ENCODE results near the gene CCDC14.
"Not testable (repeated sequence)": the region's sequence is repeated elsewhere in the genome, so short reads cannot be mapped to it uniquely, and the experiment has no call there.

CCDC14 gene

GRCh38 chr3:123899300-123899865 lies 61.6 kb downstream of the CCDC14 start:
- DNase-seq (ENCODE audit: low read depth) = no peak

- DNase-seq (ENCODE audit: low read depth) = no peak
These were observed 68.0 kb downstream of the CCDC14 start for GRCh38 chr3:123893012-123893411.

GRCh38 chr3:123892195-123892594 lies 68.8 kb downstream of the CCDC14 start:
- DNase-seq (ENCODE audit: low read depth) = no peak

- not testable (repeated sequence) for DNase-seq (ENCODE audit: low read depth)
These were observed 70.0 kb downstream of the CCDC14 start for GRCh38 chr3:123890991-123891390.

GRCh38 chr3:123890162-123890561 lies 70.9 kb downstream of the CCDC14 start:
- DNase-seq (ENCODE audit: low read depth) = not testable (repeated sequence)

GRCh38 chr3:123884993-123885392 lies 76.0 kb downstream of the CCDC14 start:
- no peak for DNase-seq (ENCODE audit: low read depth)

- peak; percentile 58 for DNase-seq (ENCODE audit: low read depth)
These were observed 76.7 kb downstream of the CCDC14 start, which contains the start of gene MYLK for GRCh38 chr3:123884203-123884831. TSS of gene MYLK (minus strand) at chr3:123884332. CDS start at chr3:123793841, 90,491 bp downstream.

GRCh38 chr3:123883701-123884202 lies 77.3 kb downstream of the CCDC14 start:
- DNase-seq (ENCODE audit: low read depth) = no peak

- no peak for DNase-seq (ENCODE audit: low read depth)
These were observed 77.9 kb downstream of the CCDC14 start for GRCh38 chr3:123883111-123883510.

GRCh38 chr3:123881771-123882170 lies 79.3 kb downstream of the CCDC14 start:
- DNase-seq (ENCODE audit: low read depth) = no peak

- no peak for DNase-seq (ENCODE audit: low read depth)
These were observed 79.9 kb downstream of the CCDC14 start for GRCh38 chr3:123880998-123881561.

GRCh38 chr3:123878807-123879206 lies 82.2 kb downstream of the CCDC14 start:
- DNase-seq (ENCODE audit: low read depth) = no peak

GRCh38 chr3:123877965-123878364 lies 83.1 kb downstream of the CCDC14 start:
- no peak for DNase-seq (ENCODE audit: low read depth)

- no peak for DNase-seq (ENCODE audit: low read depth)
These were observed 83.6 kb downstream of the CCDC14 start for GRCh38 chr3:123877466-123877865.

GRCh38 chr3:123876858-123877257 lies 84.2 kb downstream of the CCDC14 start:
- no peak for DNase-seq (ENCODE audit: low read depth)

GRCh38 chr3:123872621-123873020 lies 88.4 kb downstream of the CCDC14 start:
- no peak for DNase-seq (ENCODE audit: low read depth)

- DNase-seq (ENCODE audit: low read depth) = no peak
These were observed 89.1 kb downstream of the CCDC14 start for GRCh38 chr3:123871946-123872345.

- DNase-seq (ENCODE audit: low read depth) = no peak
These were observed 91.0 kb downstream of the CCDC14 start for GRCh38 chr3:123870033-123870432.

GRCh38 chr3:123869165-123869564 lies 91.9 kb downstream of the CCDC14 start:
- DNase-seq (ENCODE audit: low read depth) = no peak

- DNase-seq (ENCODE audit: low read depth) = no peak
These were observed 96.3 kb downstream of the CCDC14 start for GRCh38 chr3:123864706-123865105.

Measured in HS-5 (cell line).